Measurements from ENCODE around the gene HARS1.

GRCh38 chr5:140713562-140714094 lies 22.5 kb upstream of the HARS1 start:
- no peak for TF ChIP-seq SIN3A (IDR thresholded peaks at IDR 0.05; ENCODE audit: borderline replicate concordance, insufficient read depth, low read length)
- no peak for TF ChIP-seq REST (IDR thresholded peaks at IDR 0.05; ENCODE audit: insufficient read depth in 1 of 2, low read depth in 2 of 2, low read length in 2 of 2)
- TF ChIP-seq TAF1 (IDR thresholded peaks at IDR 0.05; ENCODE audit: borderline replicate concordance, insufficient read depth, low read length) = no peak
- TF ChIP-seq POLR2AphosphoS5 (IDR thresholded peaks at IDR 0.05; ENCODE audit: low read depth, low read length) = no peak
- TF ChIP-seq FOXP2 (optimal IDR thresholded peaks at IDR 0.05; ENCODE audit: borderline replicate concordance, extremely low read depth, extremely low read length, insufficient read depth) = no peak

Data from PFSK-1 (cell line).